Thyroid gland (tissue), 4 donors: ENCODE data around the gene RUNX2.

ENCODE experiments used
- POLR2A ChIP-seq, 2 donors: fragments of 450-650 bp; IDR thresholded peaks; one replicate each; pipeline ENCODE4 v1.6.1; 2017; ENCODE audit warnings: antibody characterized with exemption in 2 of 2, mild to moderate bottlenecking in 2 of 2, moderate library complexity in 1 of 2
- TF ChIP-seq, protein P1 (sequence below), 6 experiments: fragments of 200-600 bp in 3 of 6; fragments of 450-650 bp in 3 of 6; sonication (generic) in 3 of 6; IDR thresholded peaks; one replicate each; pipeline ENCODE4 v1.5.1; 2016 to 2019; ENCODE audit warnings: antibody characterized with exemption in 6 of 6, mild to moderate bottlenecking in 2 of 6, inconsistent platforms in 1 of 6, moderate library complexity in 1 of 6

DNA sequence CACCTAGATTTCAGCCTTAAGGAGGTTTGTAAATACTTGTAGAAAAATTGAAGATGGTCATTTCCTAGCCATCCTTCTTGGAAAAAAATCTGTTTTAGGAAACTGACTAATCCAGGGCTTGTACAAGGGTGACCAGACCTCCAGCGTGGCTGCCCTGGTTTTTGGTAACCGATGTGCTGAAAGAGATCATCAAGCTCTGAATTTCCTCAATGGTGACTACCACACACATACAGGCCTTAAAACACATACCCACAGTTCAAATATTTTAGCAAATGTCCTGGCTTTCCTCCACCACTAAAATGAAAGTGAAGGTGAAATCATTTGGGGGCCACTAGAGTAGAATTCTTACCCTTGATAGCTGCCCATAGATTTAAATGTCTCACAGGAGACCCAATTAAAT lies 264.9 kb downstream of the RUNX2 start:
- TF ChIP-seq, protein P1, sequence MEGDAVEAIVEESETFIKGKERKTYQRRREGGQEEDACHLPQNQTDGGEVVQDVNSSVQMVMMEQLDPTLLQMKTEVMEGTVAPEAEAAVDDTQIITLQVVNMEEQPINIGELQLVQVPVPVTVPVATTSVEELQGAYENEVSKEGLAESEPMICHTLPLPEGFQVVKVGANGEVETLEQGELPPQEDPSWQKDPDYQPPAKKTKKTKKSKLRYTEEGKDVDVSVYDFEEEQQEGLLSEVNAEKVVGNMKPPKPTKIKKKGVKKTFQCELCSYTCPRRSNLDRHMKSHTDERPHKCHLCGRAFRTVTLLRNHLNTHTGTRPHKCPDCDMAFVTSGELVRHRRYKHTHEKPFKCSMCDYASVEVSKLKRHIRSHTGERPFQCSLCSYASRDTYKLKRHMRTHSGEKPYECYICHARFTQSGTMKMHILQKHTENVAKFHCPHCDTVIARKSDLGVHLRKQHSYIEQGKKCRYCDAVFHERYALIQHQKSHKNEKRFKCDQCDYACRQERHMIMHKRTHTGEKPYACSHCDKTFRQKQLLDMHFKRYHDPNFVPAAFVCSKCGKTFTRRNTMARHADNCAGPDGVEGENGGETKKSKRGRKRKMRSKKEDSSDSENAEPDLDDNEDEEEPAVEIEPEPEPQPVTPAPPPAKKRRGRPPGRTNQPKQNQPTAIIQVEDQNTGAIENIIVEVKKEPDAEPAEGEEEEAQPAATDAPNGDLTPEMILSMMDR (IDR thresholded peaks at IDR 0.05), result no peak
- TF ChIP-seq POLR2A (IDR thresholded peaks at IDR 0.05), result no peak
